ENCODE results near the gene RIN3.
"Not testable (repeated sequence)": the region's sequence is repeated elsewhere in the genome, so short reads cannot be mapped to it uniquely, and the experiment has no call there.

The RIN3 gene

GRCh38 chr14:92695562-92695961 is 182.0 kb downstream of the RIN3 start:
- FAIRE-seq: no peak

- FAIRE-seq: no peak
These were observed 182.8 kb downstream of the RIN3 start for GRCh38 chr14:92696366-92696765.

GRCh38 chr14:92698393-92698792 is 184.8 kb downstream of the RIN3 start:
- no peak for FAIRE-seq

GRCh38 chr14:92701826-92702225 is 188.2 kb downstream of the RIN3 start:
- FAIRE-seq: no peak

- no peak for FAIRE-seq
These were observed 188.9 kb downstream of the RIN3 start for GRCh38 chr14:92702441-92702918.

GRCh38 chr14:92703516-92703915 is 189.9 kb downstream of the RIN3 start:
- FAIRE-seq: no peak

GRCh38 chr14:92704036-92704804 is 190.6 kb downstream of the RIN3 start:
- no peak for FAIRE-seq

GRCh38 chr14:92704821-92705220 is 191.2 kb downstream of the RIN3 start:
- no peak for FAIRE-seq

- no peak for FAIRE-seq
These were observed 192.8 kb downstream of the RIN3 start for GRCh38 chr14:92706386-92706785.

- FAIRE-seq: no peak
These were observed 195.9 kb downstream of the RIN3 start for GRCh38 chr14:92709340-92710000.

- no peak for FAIRE-seq
These were observed 196.4 kb downstream of the RIN3 start for GRCh38 chr14:92710001-92710341.

GRCh38 chr14:92711976-92712653 is 198.5 kb downstream of the RIN3 start:
- no peak for FAIRE-seq

- no peak for FAIRE-seq
These were observed 199.1 kb downstream of the RIN3 start for GRCh38 chr14:92712654-92713051.

- FAIRE-seq: not testable (repeated sequence)
These were observed 201.2 kb downstream of the RIN3 start for GRCh38 chr14:92714739-92715307.

- FAIRE-seq: no peak
These were observed 202.6 kb downstream of the RIN3 start for GRCh38 chr14:92716131-92716530.

- no peak for FAIRE-seq
These were observed 204.0 kb downstream of the RIN3 start for GRCh38 chr14:92717571-92718042.

- no peak for FAIRE-seq
These were observed 205.1 kb downstream of the RIN3 start for GRCh38 chr14:92718664-92719063.

GRCh38 chr14:92719421-92719820 is 205.8 kb downstream of the RIN3 start:
- no peak for FAIRE-seq

GRCh38 chr14:92719890-92720323 is 206.3 kb downstream of the RIN3 start:
- FAIRE-seq: no peak

GRCh38 chr14:92724516-92725340 is 211.1 kb downstream of the RIN3 start:
- FAIRE-seq: no peak

- FAIRE-seq: no peak
These were observed 212.8 kb downstream of the RIN3 start for GRCh38 chr14:92726135-92726932.

GRCh38 chr14:92726933-92727262 is 213.3 kb downstream of the RIN3 start:
- FAIRE-seq: no peak
